ENCODE data around the gene ZNF587B. TPM values are rescaled to one million over a fixed set of nuclear protein-coding genes. Genes with fewer than 3 reads are reported as not detected.
"Not testable (repeated sequence)": the region's sequence is repeated elsewhere in the genome, so short reads cannot be mapped to it uniquely, and the experiment has no call there.

The ZNF587B gene
- total RNA-seq, 1 donor: 18.3 TPM

DNA sequence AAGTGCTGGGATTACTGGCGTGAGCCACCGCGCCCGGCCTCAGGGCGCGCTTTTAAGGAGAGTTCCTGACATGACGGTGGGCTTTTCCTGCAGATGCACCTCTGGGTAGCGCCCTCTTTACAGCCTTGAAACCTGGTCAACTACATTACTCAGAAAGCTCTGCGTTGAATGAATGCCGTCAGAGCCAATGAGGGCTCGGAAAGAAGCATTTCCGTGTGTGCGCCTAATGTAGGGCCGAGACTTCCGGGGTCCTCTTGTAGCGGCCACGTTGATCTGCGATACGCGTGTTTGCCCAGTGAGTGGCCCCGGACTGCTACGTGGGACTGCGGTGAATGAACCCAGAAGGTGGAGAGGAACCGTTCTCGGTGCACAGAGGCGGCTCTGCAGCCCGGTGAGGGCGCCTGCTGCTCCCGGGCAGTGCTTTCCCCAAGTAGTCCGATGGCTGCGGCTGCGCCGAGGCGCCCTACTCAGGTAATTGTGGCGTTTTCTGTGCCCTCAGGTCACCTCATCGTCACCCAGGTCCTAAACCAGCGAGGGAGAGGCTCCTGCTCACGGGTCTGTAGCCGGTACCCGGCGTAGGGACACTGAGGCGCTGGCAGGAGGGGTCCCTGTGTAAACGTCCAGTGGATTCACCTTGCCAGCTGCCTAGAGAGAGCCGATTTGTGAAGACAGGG is 10.5 kb upstream of the ZNF587B start:
- peak overlapping the region; percentile 98 for H3K4me3 ChIP-seq (ENCODE audit: low read depth, low read length)
- peak; percentile 95 for DNase-seq (ENCODE audit: low read depth)
- TF ChIP-seq, protein P1, sequence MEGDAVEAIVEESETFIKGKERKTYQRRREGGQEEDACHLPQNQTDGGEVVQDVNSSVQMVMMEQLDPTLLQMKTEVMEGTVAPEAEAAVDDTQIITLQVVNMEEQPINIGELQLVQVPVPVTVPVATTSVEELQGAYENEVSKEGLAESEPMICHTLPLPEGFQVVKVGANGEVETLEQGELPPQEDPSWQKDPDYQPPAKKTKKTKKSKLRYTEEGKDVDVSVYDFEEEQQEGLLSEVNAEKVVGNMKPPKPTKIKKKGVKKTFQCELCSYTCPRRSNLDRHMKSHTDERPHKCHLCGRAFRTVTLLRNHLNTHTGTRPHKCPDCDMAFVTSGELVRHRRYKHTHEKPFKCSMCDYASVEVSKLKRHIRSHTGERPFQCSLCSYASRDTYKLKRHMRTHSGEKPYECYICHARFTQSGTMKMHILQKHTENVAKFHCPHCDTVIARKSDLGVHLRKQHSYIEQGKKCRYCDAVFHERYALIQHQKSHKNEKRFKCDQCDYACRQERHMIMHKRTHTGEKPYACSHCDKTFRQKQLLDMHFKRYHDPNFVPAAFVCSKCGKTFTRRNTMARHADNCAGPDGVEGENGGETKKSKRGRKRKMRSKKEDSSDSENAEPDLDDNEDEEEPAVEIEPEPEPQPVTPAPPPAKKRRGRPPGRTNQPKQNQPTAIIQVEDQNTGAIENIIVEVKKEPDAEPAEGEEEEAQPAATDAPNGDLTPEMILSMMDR (IDR thresholded peaks at IDR 0.05; ENCODE audit: insufficient read depth, low read length): peak; percentile 9

DNA sequence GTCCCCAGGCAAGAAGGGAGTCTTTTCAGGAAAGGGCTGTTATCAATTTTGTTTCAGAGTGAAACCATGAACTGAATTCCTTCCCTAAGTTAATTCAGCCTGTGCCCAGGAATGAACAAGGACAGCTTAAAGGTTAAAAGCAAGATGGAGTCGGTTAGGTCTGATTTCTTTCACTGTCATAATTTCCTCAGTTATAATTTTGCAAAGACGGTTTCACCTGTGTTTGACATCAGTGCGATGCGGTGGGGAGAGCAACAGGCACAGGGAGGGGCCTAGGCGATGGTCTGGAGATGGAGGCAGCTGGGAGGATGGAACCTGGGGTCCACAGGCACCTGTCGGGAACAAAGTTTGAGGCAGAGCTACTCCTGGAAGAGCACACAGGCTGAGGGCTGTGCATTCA is 9.5 kb upstream of the ZNF587B start:
- DNase-seq (ENCODE audit: low read depth): no peak
- peak overlapping the region; percentile 98 for H3K4me3 ChIP-seq (ENCODE audit: low read depth, low read length)
- TF ChIP-seq, protein P1 (IDR thresholded peaks at IDR 0.05; ENCODE audit: insufficient read depth, low read length): no peak

DNA sequence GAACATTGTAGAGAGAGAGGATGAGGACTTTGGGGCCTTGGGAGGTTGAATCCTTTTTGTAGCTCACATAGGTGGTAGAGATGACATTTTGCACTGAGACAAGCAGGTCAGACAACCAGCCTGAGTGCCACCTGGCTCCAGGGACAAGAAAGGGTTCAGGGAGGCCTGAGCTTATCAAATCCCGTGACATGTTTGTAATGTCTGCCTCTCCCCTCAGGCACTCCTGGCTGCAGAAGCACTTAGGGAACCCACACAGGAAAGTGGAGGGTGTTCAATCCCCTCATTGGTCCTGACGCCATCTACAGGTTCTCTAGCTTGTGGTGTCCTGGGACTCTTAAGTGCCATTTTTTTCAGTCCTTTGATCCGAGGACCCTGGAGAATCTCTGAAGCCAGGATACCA is 9.0 kb upstream of the ZNF587B start:
- not testable (repeated sequence) for DNase-seq (ENCODE audit: low read depth)
- peak overlapping the region; percentile 98 for H3K4me3 ChIP-seq (ENCODE audit: low read depth, low read length)

DNA sequence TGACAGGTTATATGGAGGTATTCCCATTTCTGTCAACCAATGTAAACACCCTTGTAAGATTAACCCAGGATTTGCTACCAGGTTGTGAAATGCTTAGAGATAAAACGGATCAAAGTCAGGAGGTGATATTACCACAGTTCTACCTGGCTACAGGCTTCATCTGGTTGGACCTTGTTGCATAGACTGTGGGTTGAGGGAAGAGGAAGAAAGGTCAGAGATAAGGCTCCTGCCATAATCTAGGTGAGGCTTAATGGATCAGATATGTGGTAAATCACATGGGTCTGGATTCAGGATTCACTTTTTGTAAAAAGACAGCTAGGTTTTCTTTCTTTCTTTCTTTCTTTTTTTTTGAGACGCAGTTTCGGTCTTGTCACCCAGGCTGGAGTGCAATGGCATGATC is 8.6 kb upstream of the ZNF587B start:
- H3K4me3 ChIP-seq (ENCODE audit: low read depth, low read length); DNase-seq (ENCODE audit: low read depth): not testable (repeated sequence)

- H3K4me3 ChIP-seq (ENCODE audit: low read depth, low read length); DNase-seq (ENCODE audit: low read depth): not testable (repeated sequence)
These were observed 6.9 kb upstream of the ZNF587B start for GRCh38 chr19:57823155-57823554.

DNA sequence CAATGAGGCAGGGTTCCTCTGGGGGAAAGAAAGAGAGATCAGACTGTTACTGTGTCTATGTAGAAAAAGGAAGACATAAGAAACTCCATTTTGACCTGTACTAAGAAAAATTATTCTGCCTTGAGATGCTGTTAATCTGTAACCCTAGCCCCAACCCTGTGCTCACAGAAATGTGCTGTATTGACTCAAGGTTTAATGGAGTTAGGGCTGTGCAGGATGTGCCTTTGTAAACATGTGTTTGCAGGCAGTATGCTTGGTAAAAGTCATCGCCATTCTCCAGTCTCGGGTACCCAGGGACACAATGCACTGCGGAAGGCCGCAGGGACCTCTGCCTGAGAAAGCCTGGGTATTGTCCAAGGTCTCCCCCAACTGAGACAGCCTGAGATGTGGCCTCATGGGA is 6.5 kb upstream of the ZNF587B start:
- H3K4me3 ChIP-seq (ENCODE audit: low read depth, low read length); DNase-seq (ENCODE audit: low read depth): not testable (repeated sequence)

- TF ChIP-seq, protein P1 (IDR thresholded peaks at IDR 0.05; ENCODE audit: insufficient read depth, low read length): no peak
- no peak for DNase-seq (ENCODE audit: low read depth)
- H3K4me3 ChIP-seq (ENCODE audit: low read depth, low read length): no peak overlapping the region
These were observed 4.6 kb upstream of the ZNF587B start for GRCh38 chr19:57825511-57825910.

- no peak overlapping the region for H3K4me3 ChIP-seq (ENCODE audit: low read depth, low read length)
- peak; percentile 73 for DNase-seq (ENCODE audit: low read depth)
- TF ChIP-seq, protein P1 (IDR thresholded peaks at IDR 0.05; ENCODE audit: insufficient read depth, low read length): no peak
These were observed 783 bp upstream of the ZNF587B start for GRCh38 chr19:57829316-57829715.

DNA sequence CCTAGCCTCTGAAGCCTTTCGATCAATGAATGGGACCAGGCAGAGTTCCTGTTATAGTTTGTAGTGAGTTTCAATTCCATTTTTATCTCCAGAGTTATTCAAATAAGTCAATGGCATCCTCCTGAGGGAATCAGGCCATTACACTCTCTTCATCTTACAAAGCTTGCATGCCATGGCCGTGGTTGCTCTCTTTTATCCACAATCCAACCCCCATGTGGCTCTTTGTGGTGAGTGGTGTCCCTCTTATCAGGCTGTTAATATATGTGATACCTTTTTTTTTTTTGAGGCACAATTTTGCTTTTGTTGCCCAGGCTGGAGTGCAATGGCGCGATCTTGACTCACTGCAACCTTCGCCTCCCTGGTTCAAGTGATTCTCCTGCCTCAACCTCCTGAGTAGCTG is 6.9 kb downstream of the ZNF587B start:
- not testable (repeated sequence) for H3K4me3 ChIP-seq (ENCODE audit: low read depth, low read length); DNase-seq (ENCODE audit: low read depth)

DNA sequence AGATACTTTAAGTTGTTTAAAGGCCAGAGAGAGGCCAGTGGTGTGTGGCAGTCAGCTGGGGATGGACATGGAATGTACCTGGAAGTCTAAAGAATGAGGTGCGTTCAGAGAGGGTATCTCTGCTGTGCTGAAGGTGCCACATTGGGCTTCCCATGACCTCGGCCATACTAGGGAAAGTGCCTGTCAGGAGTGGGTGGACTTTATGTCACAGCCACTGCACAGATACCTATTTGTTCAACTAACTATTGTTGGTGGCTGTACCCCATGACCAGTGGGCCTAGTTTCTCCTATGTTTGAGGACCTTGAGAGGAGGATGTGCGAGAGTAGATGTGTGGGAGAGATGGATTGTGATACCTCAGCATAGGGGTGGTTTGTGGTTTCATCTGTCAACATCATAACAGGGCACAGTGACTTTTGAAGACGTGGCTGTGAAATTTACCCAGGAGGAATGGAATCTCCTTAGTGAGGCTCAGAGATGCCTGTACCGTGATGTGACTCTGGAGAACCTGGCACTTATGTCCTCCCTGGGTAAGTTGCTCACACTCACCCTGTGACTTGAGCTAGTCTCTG is 8.6 kb downstream of the ZNF587B start:
- DNase-seq (ENCODE audit: low read depth); H3K4me3 ChIP-seq (ENCODE audit: low read depth, low read length): not testable (repeated sequence)

Measured in fibroblast of the aortic adventitia (primary cell).